ENCODE data around the gene RRP1. TPM values are rescaled to one million over a fixed set of nuclear protein-coding genes. Genes with fewer than 3 reads are reported as not detected.

Gene RRP1
- total and polyA plus RNA-seq, 2 of the 13 experiments (the other 11 are each of a cell fraction or from before 2014, with no cell fraction given): 20.1 to 35.1 TPM

GRCh38 chr21:43813656-43813980 is 24.2 kb downstream of the RRP1 start:
- intact Hi-C loops (cut with micrococcal nuclease; ENCODE audit: unreplicated experiment): loop anchor here (10.0 kb wide), 1 partner anchor 101 kb away; no protein-coding TSS in a partner anchor
- DNase-seq (ENCODE audit: low spot score) (no peak), ATAC-seq (no peak), FAIRE-seq (no peak)
- H2AFZ ChIP-seq (ENCODE audit: low read length): no peak overlapping the region
- ChIA-PET CTCF (ENCODE audit: low intra/inter-chr PET ratio, low total read pairs) (no interaction called here), POLR2A (no interaction called here)
- BruUV-seq (replicated peaks): no TSS peak
- H3K4me3 ChIP-seq (replicated peaks in 1 of 3; ENCODE audit: insufficient read depth in 1 of 3, low read depth in 2 of 3, low read length in 3 of 3): no peak overlapping the region
- no peak overlapping the region for H3K9ac ChIP-seq (ENCODE audit: insufficient read depth, low read depth, low read length)
- no peaks in the 10 kb centered on the region; a peak in 1 of 5 replicates for H3K36me3 ChIP-seq (replicated peaks in 1 of 2; ENCODE audit: control insufficient read depth in 1 of 2, insufficient read depth in 2 of 2, low read length in 2 of 2)
- 0 out of 2 replicates have a peak, but pooled peaks have one; percentile 29 for TF ChIP-seq HNRNPL (IDR thresholded peaks at IDR 0.05; ENCODE audit: low read depth, low read length)
- TF ChIP-seq SUZ12 (IDR thresholded peaks at IDR 0.05; ENCODE audit: low read depth, low read length): no peak
- no peak for TF ChIP-seq HOXA3 (CRISPR knock-in tag; IDR thresholded peaks at IDR 0.05)
- no peaks in the 10 kb centered on the region for H3K9me3 ChIP-seq (ENCODE audit: low read length)
- no peak overlapping the region for H3K4me2 ChIP-seq (ENCODE audit: low read depth, low read length)
- 57% methylated on average over 3 of the region's 5 CpGs for WGBS (ENCODE audit: low lambda C conversion rate)
- no peaks in the 10 kb centered on the region for H4K20me1 ChIP-seq (ENCODE audit: insufficient read depth, low read length)
- H3K4me1 ChIP-seq (ENCODE audit: insufficient read depth, low read length): peaks cover 65% of the 10 kb centered on the region
- H3K27me3 ChIP-seq (ENCODE audit: control insufficient read depth in 1 of 2, insufficient read depth in 2 of 2, low read length in 2 of 2): peaks cover 3 to 7% of the 10 kb centered on the region in 2 experiments; a peak in 4 of 5 replicates
- H3K27ac ChIP-seq (ENCODE audit: extremely low read length, insufficient read depth, low read length): no peak overlapping the region
- in situ Hi-C loops (cut with HindIII; ENCODE audit: extremely low pct_ligation_motif_present, low pct_unique_long_range_greater_than_20kb): loop anchor here (5.0 kb wide), 1 partner anchor 124 kb away; no protein-coding TSS in a partner anchor
- no peaks in the 10 kb centered on the region for H3K79me2 ChIP-seq (ENCODE audit: insufficient read depth, low read length)

DNA sequence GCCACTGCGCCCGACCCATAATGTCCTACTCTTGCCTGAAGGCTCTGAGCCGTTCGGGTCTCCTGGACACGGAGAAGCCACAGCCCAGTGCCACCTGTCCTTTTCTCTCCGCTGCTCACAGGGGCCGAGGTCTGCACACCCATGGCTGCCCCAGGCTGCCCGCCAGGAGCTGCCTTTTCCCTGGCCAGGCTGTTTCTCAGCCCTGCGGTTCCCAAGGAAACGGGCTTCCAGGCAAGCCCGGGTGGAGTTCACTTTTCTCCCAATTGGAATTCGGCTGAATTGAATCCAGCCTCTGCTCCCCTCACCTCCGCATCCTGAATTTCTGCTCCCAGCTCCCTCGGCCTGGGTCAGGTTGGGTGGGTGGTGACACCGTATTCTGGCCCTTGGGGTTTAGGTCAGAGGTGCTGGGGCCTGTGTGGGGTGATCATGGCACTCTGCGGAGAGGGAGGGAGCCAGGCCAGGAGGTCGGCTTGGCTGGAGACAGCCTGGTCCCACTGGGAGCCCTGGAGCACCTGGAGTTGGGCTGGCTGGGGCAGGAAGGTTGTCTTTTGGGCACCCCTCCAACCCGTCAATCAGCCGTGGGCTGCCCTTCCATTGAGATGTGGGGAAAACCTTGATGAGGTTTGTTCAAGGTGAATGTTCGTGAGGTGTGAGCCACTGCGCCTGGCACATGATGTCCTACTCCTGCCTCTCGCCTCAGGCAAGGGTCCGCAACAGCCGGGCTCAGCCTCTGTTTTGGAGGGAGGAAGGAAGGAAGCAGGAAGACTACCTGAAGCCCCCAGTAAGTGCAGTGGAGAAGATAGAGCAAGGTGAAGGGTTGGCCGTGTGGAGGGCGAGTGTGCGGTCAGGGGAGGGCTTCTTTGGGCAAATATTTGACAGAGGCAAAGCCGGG is 25.1 kb downstream of the RRP1 start:
- intact Hi-C loops (cut with micrococcal nuclease; ENCODE audit: unreplicated experiment) (loop anchor here (10.0 kb wide), 1 partner anchor 100 kb away; no protein-coding TSS in a partner anchor), in situ Hi-C loops (cut with HindIII; ENCODE audit: extremely low pct_ligation_motif_present, low pct_unique_long_range_greater_than_20kb) (loop anchor here (5.0 kb wide), 1 partner anchor 123 kb away; no protein-coding TSS in a partner anchor)
- Histone ChIP-seq H3K9me3 (ENCODE audit: low read length) (no peaks in the 10 kb centered on the region), H3K27ac (ENCODE audit: extremely low read length, insufficient read depth, low read length) (no peak overlapping the region), H3K4me3 (replicated peaks in 1 of 3; ENCODE audit: insufficient read depth in 1 of 3, low read depth in 2 of 3, low read length in 3 of 3) (peak overlapping the region in 1 of 3 experiments; percentile 46; a peak in 2 of 6 replicates), H4K20me1 (ENCODE audit: insufficient read depth, low read length) (no peaks in the 10 kb centered on the region), H2AFZ (ENCODE audit: low read length) (no peak overlapping the region), H3K79me2 (ENCODE audit: insufficient read depth, low read length) (no peaks in the 10 kb centered on the region), H3K27me3 (ENCODE audit: control insufficient read depth in 1 of 2, insufficient read depth in 2 of 2, low read length in 2 of 2) (peaks cover 3 to 11% of the 10 kb centered on the region in 2 experiments; a peak in 4 of 5 replicates), H3K9ac (ENCODE audit: insufficient read depth, low read depth, low read length) (no peak overlapping the region), H3K4me2 (ENCODE audit: low read depth, low read length) (peak overlapping the region; percentile 60), H3K4me1 (ENCODE audit: insufficient read depth, low read length) (peaks cover 65% of the 10 kb centered on the region), H3K36me3 (replicated peaks in 1 of 2; ENCODE audit: control insufficient read depth in 1 of 2, insufficient read depth in 2 of 2, low read length in 2 of 2) (no peaks in the 10 kb centered on the region; a peak in 1 of 5 replicates)
- WGBS (ENCODE audit: low lambda C conversion rate): 40% methylated on average over 24 of the region's 28 CpGs
- ChIA-PET POLR2A (no interaction called here), CTCF (ENCODE audit: low intra/inter-chr PET ratio, low total read pairs) (no interaction called here)
- no TSS peak for BruUV-seq (replicated peaks)
- DNase-seq (ENCODE audit: low spot score): no peak
- ATAC-seq: peak; percentile 1; the same call in 2 of the 3 replicates
- no peak for FAIRE-seq
- no peak for TF ChIP-seq KDM1A (CRISPR knock-in tag; IDR thresholded peaks at IDR 0.05)
- TF ChIP-seq LCORL (IDR thresholded peaks at IDR 0.05): no peak
- TF ChIP-seq LCORL (CRISPR knock-in tag; IDR thresholded peaks at IDR 0.05): 0 out of 2 replicates have a peak, but pooled peaks have one; percentile 26
- TF ChIP-seq ZNF160 (CRISPR knock-in tag; IDR thresholded peaks at IDR 0.05): no peak
- TF ChIP-seq, protein P1, sequence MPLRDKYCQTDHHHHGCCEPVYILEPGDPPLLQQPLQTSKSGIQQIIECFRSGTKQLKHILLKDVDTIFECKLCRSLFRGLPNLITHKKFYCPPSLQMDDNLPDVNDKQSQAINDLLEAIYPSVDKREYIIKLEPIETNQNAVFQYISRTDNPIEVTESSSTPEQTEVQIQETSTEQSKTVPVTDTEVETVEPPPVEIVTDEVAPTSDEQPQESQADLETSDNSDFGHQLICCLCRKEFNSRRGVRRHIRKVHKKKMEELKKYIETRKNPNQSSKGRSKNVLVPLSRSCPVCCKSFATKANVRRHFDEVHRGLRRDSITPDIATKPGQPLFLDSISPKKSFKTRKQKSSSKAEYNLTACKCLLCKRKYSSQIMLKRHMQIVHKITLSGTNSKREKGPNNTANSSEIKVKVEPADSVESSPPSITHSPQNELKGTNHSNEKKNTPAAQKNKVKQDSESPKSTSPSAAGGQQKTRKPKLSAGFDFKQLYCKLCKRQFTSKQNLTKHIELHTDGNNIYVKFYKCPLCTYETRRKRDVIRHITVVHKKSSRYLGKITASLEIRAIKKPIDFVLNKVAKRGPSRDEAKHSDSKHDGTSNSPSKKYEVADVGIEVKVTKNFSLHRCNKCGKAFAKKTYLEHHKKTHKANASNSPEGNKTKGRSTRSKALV (CRISPR knock-in tag; IDR thresholded peaks at IDR 0.05): no peak
- TF ChIP-seq ZBTB37 (CRISPR knock-in tag; IDR thresholded peaks at IDR 0.05): no peak
- TF ChIP-seq ZNF878 (CRISPR knock-in tag; IDR thresholded peaks at IDR 0.05): no peak
